HG03558 (cell line): ENCODE measurements around the gene LMO7.

ENCODE experiments used
- ATAC-seq: cut with Tn5 transposase; IDR thresholded peaks from one replicate; pipeline ENCODE4 v1.9.1; 2021; ENCODE audit warnings: moderate number of reproducible peaks; ENCODE audit not compliant: unreplicated experiment; ENCODE audit errors: extremely low read depth

The LMO7 gene

GRCh38 chr13:75872980-75873379 lies 236.8 kb downstream of the LMO7 start:
- ATAC-seq, result no peak

- ATAC-seq, result no peak
Observed at GRCh38 chr13:75873494-75873893, 237.4 kb downstream of the LMO7 start.

DNA sequence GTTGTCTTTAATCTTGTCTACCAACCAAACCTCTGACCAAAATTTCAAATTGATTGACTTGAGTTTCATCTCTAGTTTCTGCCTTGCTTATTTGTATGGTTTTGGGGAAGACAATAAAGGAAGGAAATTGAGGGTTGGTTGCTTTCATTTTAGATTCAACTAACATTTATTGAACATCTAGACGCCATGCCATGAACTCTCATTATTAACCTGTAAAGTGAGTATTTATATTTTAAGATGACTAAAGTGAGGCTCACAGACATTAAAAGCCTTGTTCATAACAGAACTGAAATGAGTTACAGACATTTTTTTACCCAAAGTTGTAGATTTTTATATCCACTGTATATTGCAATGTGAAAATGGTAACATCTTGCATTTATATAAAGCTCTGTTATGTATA lies 239.3 kb downstream of the LMO7 start:
- no peak for ATAC-seq

GRCh38 chr13:75876142-75877050 lies 240.3 kb downstream of the LMO7 start:
- ATAC-seq, result peak; percentile 93

DNA sequence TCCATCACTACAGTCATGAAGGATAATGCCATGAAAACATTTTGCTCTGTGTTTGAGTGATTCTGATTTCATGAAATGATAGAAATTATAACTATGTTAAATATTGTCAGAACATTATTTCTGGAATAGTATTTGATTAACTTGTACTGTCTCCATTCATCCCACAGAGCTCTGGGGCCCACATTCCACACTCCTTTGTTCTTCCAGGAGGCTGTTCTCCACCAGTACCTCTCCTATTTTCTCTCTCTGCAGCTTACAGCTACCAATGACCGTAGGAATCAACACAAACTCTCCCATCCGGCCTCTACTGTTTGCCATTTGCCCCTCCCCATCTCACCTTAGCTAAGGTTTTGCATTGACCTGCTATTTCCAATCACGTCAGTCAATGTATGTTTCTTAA lies 240.9 kb downstream of the LMO7 start:
- no peak for ATAC-seq

GRCh38 chr13:75879656-75880055 lies 243.5 kb downstream of the LMO7 start:
- ATAC-seq, result no peak

DNA sequence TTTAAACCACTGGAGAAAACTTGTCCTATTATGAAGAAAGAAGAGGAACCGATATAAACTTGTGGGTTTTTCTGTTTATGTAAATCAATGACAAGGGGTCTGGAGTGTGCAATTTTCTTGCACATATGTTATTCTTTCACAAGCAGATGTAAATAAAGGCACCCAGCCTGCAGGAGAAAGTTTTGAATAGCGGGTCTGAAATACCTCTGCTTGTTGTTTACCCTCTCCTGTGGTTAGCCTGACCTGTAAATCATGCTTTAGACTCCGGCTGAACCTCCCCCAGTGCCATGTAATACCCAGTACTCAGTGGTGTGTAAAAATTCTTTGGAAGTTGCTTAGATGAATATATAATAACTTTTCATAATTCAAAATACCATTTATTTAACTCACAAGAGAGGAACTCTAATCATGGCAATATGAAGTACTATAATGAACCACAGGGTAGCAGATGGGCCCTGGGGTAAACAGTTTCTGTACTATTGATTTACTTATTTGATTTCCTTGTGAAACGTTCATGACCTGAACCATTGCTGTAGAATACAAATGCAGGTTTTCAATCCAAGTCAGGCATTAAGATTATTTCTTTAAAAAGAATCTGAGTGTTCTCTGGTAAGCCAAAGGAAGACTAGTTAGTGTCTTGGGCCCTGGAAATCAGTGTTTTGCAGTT lies 245.1 kb downstream of the LMO7 start:
- no peak for ATAC-seq

DNA sequence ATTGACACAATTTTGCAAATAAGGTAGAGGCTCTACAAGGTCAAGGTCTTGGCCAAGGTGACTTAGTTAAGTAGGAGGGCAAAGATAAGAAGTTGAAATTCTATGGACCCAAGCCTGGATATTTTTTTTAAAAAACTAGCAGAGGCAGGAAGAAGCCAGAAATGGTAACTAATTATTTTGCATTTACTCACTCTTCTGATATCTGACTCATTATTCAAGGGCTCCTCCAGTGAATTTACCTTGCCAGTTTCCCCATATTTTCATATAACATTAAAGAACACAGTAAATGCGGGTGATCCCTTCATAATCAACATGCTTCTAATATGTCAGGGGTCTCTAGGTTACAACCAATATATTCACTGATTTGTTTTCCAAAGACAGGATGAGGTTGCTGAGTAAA lies 246.1 kb downstream of the LMO7 start:
- ATAC-seq, result no peak

GRCh38 chr13:75889427-75889826 lies 253.3 kb downstream of the LMO7 start:
- ATAC-seq, result no peak

- ATAC-seq, result no peak
Observed at GRCh38 chr13:75895168-75895567, 259.0 kb downstream of the LMO7 start.

- no peak for ATAC-seq
Observed at GRCh38 chr13:75896271-75896670, 260.1 kb downstream of the LMO7 start.

GRCh38 chr13:75897386-75897785 lies 261.3 kb downstream of the LMO7 start:
- no peak for ATAC-seq

- ATAC-seq, result no peak
Observed at GRCh38 chr13:75901501-75901900, 265.4 kb downstream of the LMO7 start.

GRCh38 chr13:75902166-75903104 lies 266.3 kb downstream of the LMO7 start:
- no peak for ATAC-seq

DNA sequence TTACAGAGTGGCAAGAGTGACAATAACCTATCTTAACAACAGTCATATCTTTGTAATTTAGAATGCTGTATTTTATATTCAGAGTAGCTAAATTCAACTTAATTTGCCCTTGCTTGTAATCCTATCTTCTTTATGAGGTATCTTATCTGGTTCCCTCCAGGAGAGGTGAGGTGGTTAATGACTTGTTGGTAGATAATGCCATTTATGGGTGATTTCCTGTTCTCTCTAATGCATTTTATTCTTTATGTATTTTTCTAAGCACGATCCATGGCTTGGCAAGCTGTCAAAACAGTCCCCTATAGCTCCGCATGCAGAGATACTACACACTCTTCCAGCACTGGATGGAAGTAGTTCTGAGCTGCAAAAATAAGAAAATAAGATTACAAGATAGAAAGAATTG lies 267.9 kb downstream of the LMO7 start:
- no peak for ATAC-seq

DNA sequence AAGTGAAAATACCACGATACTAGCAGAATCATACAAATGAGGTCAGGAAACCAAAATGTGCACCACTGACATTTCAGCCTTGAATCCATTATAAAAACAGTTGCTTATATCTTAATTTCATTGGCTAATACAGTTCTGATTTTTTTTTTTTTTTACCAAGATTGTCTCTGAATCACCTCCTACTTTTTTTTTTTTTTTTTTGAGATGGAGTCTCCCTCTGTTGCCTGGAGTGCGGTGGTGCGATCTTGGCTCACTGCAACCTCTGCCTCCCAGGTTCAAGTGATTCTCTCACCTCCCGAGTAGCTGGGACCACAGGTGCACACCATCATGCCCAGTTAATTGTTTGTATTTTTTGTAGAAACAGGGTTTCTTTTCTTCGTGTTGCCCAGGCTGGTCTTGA lies 270.2 kb downstream of the LMO7 start:
- no peak for ATAC-seq

GRCh38 chr13:75907044-75907443 lies 270.9 kb downstream of the LMO7 start:
- ATAC-seq, result no peak

- ATAC-seq, result no peak
Observed at GRCh38 chr13:75908141-75908540, 272.0 kb downstream of the LMO7 start.
